HepG2 (cell line): ENCODE data around the gene SLC25A51. TPM values are rescaled to one million over a fixed set of nuclear protein-coding genes. Genes with fewer than 3 reads are reported as not detected.

Experiments
- ATAC-seq: fragments of 200-7000 bp; cut with Tn5 transposase; 3 replicates; pipeline ENCODE4 v1.9.1; 2020; ENCODE audit warnings: mild to moderate bottlenecking, moderate library complexity
- BruUV-seq: library from RNA; stranded (reverse); fragments of 400-500 nt; replicated peaks from 2 replicates; lab custom pipeline; 2021; lab: Mats Ljungman, UMichigan
- CTCF ChIA-PET: fragments of 300-600 bp; formaldehyde crosslinking; extraction: SDS; loops from one replicate; lab custom pipeline; 2021; ENCODE audit warnings: low total read pairs, inconsistent platforms, low intra/inter-chr PET ratio; lab: Yijun Ruan, JAX
- POLR2A ChIA-PET: fragments of 350-600 bp; sonication (Branson Sonifier 250); formaldehyde crosslinking; loops from one replicate; lab custom pipeline; 2020; ENCODE audit warnings: antibody characterized with exemption, inconsistent platforms; lab: Yijun Ruan, JAX
- DNase-seq: peaks from one replicate; pipeline ENCODE4 v3.0.0-alpha.2; 2015; ENCODE audit warnings: low spot score
- FAIRE-seq: peaks from 3 replicates; lab custom pipeline; 2011; peaks lifted over from hg19 to GRCh38; lab: Jason Lieb, UNC
- H2AFZ ChIP-seq: one replicate; pipeline ENCODE4 v1.6.1; 2011; ENCODE audit warnings: low read length, inconsistent platforms
- H3K27ac ChIP-seq: fragments of 300-600 bp; 3 replicates; pipeline ENCODE4 v1.8.0; 2011; ENCODE audit warnings: mixed run types, mild to moderate bottlenecking, mixed read lengths, low read length, inconsistent platforms; ENCODE audit not compliant: insufficient read depth; ENCODE audit errors: extremely low read length
- H3K27me3 ChIP-seq, 2 experiments: fragments of 200-600 bp in 1 of 2; 2 replicates in 1 of 2; 3 replicates in 1 of 2; pipeline versions ENCODE4 v1.6.0 to v1.8.0; 2011; ENCODE audit warnings: low read length in 2 of 2, mild to moderate bottlenecking in 2 of 2, moderate library complexity in 2 of 2, inconsistent platforms in 1 of 2; ENCODE audit not compliant: insufficient read depth in 2 of 2, control insufficient read depth in 1 of 2
- H3K36me3 ChIP-seq, 2 experiments: fragments of 200-600 bp in 1 of 2; replicated peaks in 1 of 2; 2 replicates in 1 of 2; 3 replicates in 1 of 2; pipeline versions ENCODE4 v1.5.1 to v1.8.0; 2011; ENCODE audit warnings: low read length in 2 of 2, inconsistent platforms in 1 of 2; ENCODE audit not compliant: insufficient read depth in 2 of 2, control insufficient read depth in 1 of 2
- H3K4me1 ChIP-seq: 2 replicates; pipeline ENCODE4 v1.5.1; 2012; ENCODE audit warnings: low read length, inconsistent platforms; ENCODE audit not compliant: insufficient read depth
- H3K4me2 ChIP-seq: 2 replicates; pipeline ENCODE4 v1.6.0; 2011; ENCODE audit warnings: low read depth, low read length, inconsistent platforms
- H3K4me3 ChIP-seq, 3 experiments: fragments of 200-600 bp in 1 of 3; sonication (generic), shearing (Covaris generic) in 1 of 3; replicated peaks in 1 of 3; 2 replicates each; pipeline ENCODE4 v1.5.1; 2011 to 2016; ENCODE audit warnings: low read length in 3 of 3, inconsistent platforms in 2 of 3, low read depth in 2 of 3, mild to moderate bottlenecking in 2 of 3, control low read depth in 1 of 3, mixed read lengths in 1 of 3; ENCODE audit not compliant: insufficient read depth in 1 of 3
- H3K79me2 ChIP-seq: one replicate; pipeline ENCODE4 v1.6.1; 2011; ENCODE audit warnings: low read length, inconsistent platforms; ENCODE audit not compliant: insufficient read depth
- H3K9ac ChIP-seq: 2 replicates; pipeline ENCODE4 v1.6.0; 2011; ENCODE audit warnings: mild to moderate bottlenecking, low read depth, low read length, inconsistent platforms; ENCODE audit not compliant: insufficient read depth
- H3K9me3 ChIP-seq: 2 replicates; pipeline ENCODE4 v1.5.1; 2012; ENCODE audit warnings: mild to moderate bottlenecking, low read length
- H4K20me1 ChIP-seq: 2 replicates; pipeline ENCODE4 v1.6.0; 2011; ENCODE audit warnings: inconsistent platforms, mild to moderate bottlenecking, low read length, moderate library complexity; ENCODE audit not compliant: insufficient read depth
- AGO2 ChIP-seq: fragments of 200-400 bp; formaldehyde crosslinking; optimal IDR thresholded peaks from 2 replicates; pipeline ENCODE3; 2017; ENCODE audit warnings: mild to moderate bottlenecking, low read depth, low read length, moderate library complexity
- BHLHE40 ChIP-seq: IDR thresholded peaks from 2 replicates; pipeline ENCODE4 v1.6.1; 2011; ENCODE audit warnings: low read length, improper control_type of control experiment
- FOXK1 ChIP-seq: sonication (generic); formaldehyde crosslinking; IDR thresholded peaks from 2 replicates; pipeline ENCODE4 v1.4.0; 2020; ENCODE audit warnings: low read depth, missing genetic modification reagents, borderline replicate concordance
- HOXA7 ChIP-seq: sonication (generic); formaldehyde crosslinking; IDR thresholded peaks from 2 replicates; pipeline ENCODE4 v1.8.1; 2022; ENCODE audit warnings: mild to moderate bottlenecking, missing genetic modification reagents, moderate library complexity
- KLF12 ChIP-seq: sonication (generic); formaldehyde crosslinking; IDR thresholded peaks from 2 replicates; pipeline ENCODE4 v1.4.0; 2020; ENCODE audit warnings: missing genetic modification reagents, borderline replicate concordance
- PBX3 ChIP-seq: sonication (generic); formaldehyde crosslinking; IDR thresholded peaks from 2 replicates; pipeline ENCODE4 v1.8.1; 2023; ENCODE audit warnings: missing genetic modification reagents, inconsistent platforms, borderline replicate concordance
- RBM22 ChIP-seq: fragments of 200-400 bp; formaldehyde crosslinking; optimal IDR thresholded peaks from 2 replicates; pipeline ENCODE3; 2017; ENCODE audit warnings: mild to moderate bottlenecking, low read length, moderate library complexity
- ZBTB20 ChIP-seq: sonication (generic); formaldehyde crosslinking; IDR thresholded peaks from 2 replicates; pipeline ENCODE4 v1.8.1; 2023; ENCODE audit warnings: missing genetic modification reagents, low read depth, mild to moderate bottlenecking, borderline replicate concordance
- ZC3H4 ChIP-seq: sonication (generic); formaldehyde crosslinking; IDR thresholded peaks from 2 replicates; pipeline ENCODE4 v1.4.0; 2020; ENCODE audit warnings: missing genetic modification reagents, borderline replicate concordance
- ZIK1 ChIP-seq: sonication (generic); formaldehyde crosslinking; IDR thresholded peaks from 2 replicates; pipeline ENCODE4 v1.5.0; 2020; ENCODE audit warnings: mild to moderate bottlenecking, low read depth, missing genetic modification reagents, borderline replicate concordance
- ZNF577 ChIP-seq: sonication (generic); formaldehyde crosslinking; IDR thresholded peaks from 2 replicates; pipeline ENCODE4 v1.4.0; 2020; ENCODE audit warnings: mild to moderate bottlenecking, low read depth, missing genetic modification reagents, borderline replicate concordance
- ZUFSP ChIP-seq: sonication (generic); formaldehyde crosslinking; IDR thresholded peaks from 2 replicates; pipeline ENCODE4 v1.9.0; 2021; ENCODE audit warnings: missing genetic modification reagents, mild to moderate bottlenecking, borderline replicate concordance
- WGBS: methylation state at CpG from one replicate; pipeline ENCODE4 v1.1.6; 2017; ENCODE audit warnings: low lambda C conversion rate; 5-methylcytosine and 5-hydroxymethylcytosine counted together
- in situ Hi-C: cut with HindIII; loops from 2 replicates; pipeline ENCODE4 v1.10.0; 2017; ENCODE audit warnings: low pct_unique_long_range_greater_than_20kb; ENCODE audit not compliant: extremely low pct_ligation_motif_present
- intact Hi-C: fragments of 100-400 bp; cut with micrococcal nuclease; formaldehyde crosslinking; loops from one replicate; pipeline ENCODE4 v1.10.0; 2022; ENCODE audit not compliant: unreplicated experiment
- polyA plus RNA-seq, 8 experiments: library from polyadenylated mRNA; depleted of rRNA in 3 of 8; stranded (reverse) in 7 of 8; unstranded in 1 of 8; fragments of >200 nt; fragmentation: Illumina TruSeq in 4 of 8; extraction: Trizol in 4 of 8; gene quantifications; 2 replicates each; pipeline versions ENCODE4 v1.2.1 to v1.2.3, GENCODE V29; 2011 to 2016; ENCODE audit warnings: low read depth in 4 of 8, missing spikeins in 1 of 8, mixed read lengths in 1 of 8; ENCODE audit not compliant: insufficient read depth in 1 of 8
- total RNA-seq, 5 experiments: library from RNA; depleted of rRNA; stranded (reverse); fragments of >200 nt; fragmentation: Illumina TruSeq; extraction: Trizol; gene quantifications; 2 replicates each; pipeline ENCODE4 v1.2.3, GENCODE V29; 2016; ENCODE audit warnings: low read depth in 1 of 5

The SLC25A51 gene
- total and polyA plus RNA-seq, 2 of the 13 experiments (the other 11 are each of a cell fraction or from before 2014, with no cell fraction given) = 14.6 to 37.7 TPM

- no peak overlapping the region for H3K4me3 ChIP-seq
- ChIA-PET POLR2A (no interaction called here), CTCF (no interaction called here)
- in situ Hi-C loops = loop anchor here (25.0 kb wide), 1 partner anchor 430 kb away; the partner anchor contains the start of gene POLR1E
- TF ChIP-seq RBM22 (peak; percentile 89), AGO2 (peak; percentile 12), FOXK1 (CRISPR knock-in tag) (no peak)
- no peak overlapping the region for H2AFZ ChIP-seq
- H3K27me3 ChIP-seq = no peaks in the 10 kb centered on the region
- peaks cover 30 to 50% of the 10 kb centered on the region in 2 experiments for H3K36me3 ChIP-seq
- intact Hi-C loops = no loop called here
- no peak overlapping the region for H3K9ac ChIP-seq
- ATAC-seq (no peak), DNase-seq (no peak), FAIRE-seq (no peak)
- 100% methylated on average over 6 of the region's 8 CpGs for WGBS
- H3K9me3 ChIP-seq = no peaks in the 10 kb centered on the region
- H3K27ac ChIP-seq = no peak overlapping the region
- no peak overlapping the region for H3K4me2 ChIP-seq
- H4K20me1 ChIP-seq = peaks cover 11% of the 10 kb centered on the region; the same call in 1 of the 2 replicates
- no peaks in the 10 kb centered on the region for H3K4me1 ChIP-seq
- no TSS peak for BruUV-seq
- H3K79me2 ChIP-seq = no peaks in the 10 kb centered on the region
Observed at GRCh38 chr9:37917313-37917731, 13.4 kb upstream of the SLC25A51 start.

- Histone ChIP-seq H3K27me3 (no peaks in the 10 kb centered on the region), H3K36me3 (peaks cover 27 to 44% of the 10 kb centered on the region in 2 experiments), H3K4me3 (no peak overlapping the region), H3K79me2 (no peaks in the 10 kb centered on the region), H3K9me3 (no peaks in the 10 kb centered on the region), H4K20me1 (peaks cover 5% of the 10 kb centered on the region; the same call in 1 of the 2 replicates), H2AFZ (no peak overlapping the region), H3K27ac (no peak overlapping the region), H3K4me2 (no peak overlapping the region), H3K4me1 (no peaks in the 10 kb centered on the region), H3K9ac (no peak overlapping the region)
- in situ Hi-C loops = loop anchor here (25.0 kb wide), 1 partner anchor 429 kb away; the partner anchor contains the start of gene POLR1E
- ATAC-seq (no peak), FAIRE-seq (no peak), DNase-seq (no peak)
- ChIA-PET CTCF (no interaction called here), POLR2A (no interaction called here)
- 94% methylated on average over 12 of the region's 18 CpGs for WGBS
- intact Hi-C loops = no loop called here
- BruUV-seq = no TSS peak
- no peak for TF ChIP-seq ZNF577 (CRISPR knock-in tag)
- no peak for TF ChIP-seq ZIK1 (CRISPR knock-in tag)
- no peak for TF ChIP-seq ZUFSP (CRISPR knock-in tag)
- TF ChIP-seq HOXA7 = no peak
- no peak for TF ChIP-seq ZBTB20 (CRISPR knock-in tag)
- TF ChIP-seq AGO2 = peak; percentile 85
- no peak for TF ChIP-seq PBX3 (CRISPR knock-in tag)
- no peak for TF ChIP-seq KLF12
- TF ChIP-seq ZC3H4 (CRISPR knock-in tag) = no peak
- peak; percentile 1 for TF ChIP-seq RBM22
- TF ChIP-seq BHLHE40 = no peak
Observed at GRCh38 chr9:37916471-37917312, 12.8 kb upstream of the SLC25A51 start.
